LNCAP (cell line): ENCODE data around the gene PCDH15.

ENCODE experiments used
- CTCF ChIP-seq: fragments of 450-650 bp; IDR thresholded peaks from 2 replicates; pipeline ENCODE4 v1.5.1; 2017; ENCODE audit warnings: mild to moderate bottlenecking

The PCDH15 gene

GRCh38 chr10:54559498-54559897 is 241.5 kb downstream of the PCDH15 start:
- TF ChIP-seq CTCF: no peak

GRCh38 chr10:54554028-54554427 is 247.0 kb downstream of the PCDH15 start:
- no peak for TF ChIP-seq CTCF

- no peak for TF ChIP-seq CTCF
Observed at GRCh38 chr10:54550016-54550415, 251.0 kb downstream of the PCDH15 start.

- no peak for TF ChIP-seq CTCF
Observed at GRCh38 chr10:54531296-54531695, 269.7 kb downstream of the PCDH15 start.

GRCh38 chr10:54530299-54530698 is 270.7 kb downstream of the PCDH15 start:
- no peak for TF ChIP-seq CTCF

- TF ChIP-seq CTCF: no peak
Observed at GRCh38 chr10:54525816-54526215, 275.2 kb downstream of the PCDH15 start.

GRCh38 chr10:54503863-54504262 is 297.2 kb downstream of the PCDH15 start:
- TF ChIP-seq CTCF: no peak

- TF ChIP-seq CTCF: no peak
Observed at GRCh38 chr10:54501929-54502328, 299.1 kb downstream of the PCDH15 start.
